H7 (cell line): Measurements from ENCODE around the gene CRLF3. TPM values are rescaled to one million over a fixed set of nuclear protein-coding genes. Genes with fewer than 3 reads are reported as not detected.
A peak's percentile ranks its signal among the peaks of the same experiment; 100 is the strongest.
"Not testable (repeated sequence)": the region's sequence is repeated elsewhere in the genome, so short reads cannot be mapped to it uniquely, and the experiment has no call there.

Source experiments
- DNase-seq: peaks from one replicate; pipeline ENCODE4 v3.0.0; 2012
- H3K27me3 ChIP-seq: 2 replicates; pipeline ENCODE4 v1.6.0; 2011; ENCODE audit warnings: mild to moderate bottlenecking, low read length; ENCODE audit not compliant: control insufficient read depth, insufficient read depth
- H3K36me3 ChIP-seq: replicated peaks from 2 replicates; pipeline ENCODE4 v1.5.1; 2011; ENCODE audit warnings: low read length; ENCODE audit not compliant: control insufficient read depth, insufficient read depth
- H3K4me3 ChIP-seq: 2 replicates; pipeline ENCODE4 v1.5.1; 2011; ENCODE audit warnings: low read depth, mild to moderate bottlenecking, control low read depth, low read length, moderate library complexity; ENCODE audit not compliant: insufficient read depth
- total RNA-seq: library from RNA; depleted of rRNA; stranded (reverse); fragments of >200 nt; shearing (Covaris generic); gene quantifications from 2 replicates; pipeline ENCODE4 v1.2.3, GENCODE V29; 2014

CRLF3 gene
- total RNA-seq, 1 experiment from 2014 or later, result 18.4 TPM

- no peaks in the 10 kb centered on the region for H3K36me3 ChIP-seq
- DNase-seq, result peak; percentile 84
- H3K4me3 ChIP-seq, result peak overlapping the region; percentile 86
- H3K27me3 ChIP-seq, result no peaks in the 10 kb centered on the region
Measured at GRCh38 chr17:30824002-30824355, 513 bp downstream of the CRLF3 start.

- Histone ChIP-seq H3K27me3 (no peaks in the 10 kb centered on the region), H3K36me3 (no peaks in the 10 kb centered on the region), H3K4me3 (peak overlapping the region; percentile 86)
- DNase-seq, result no peak
Measured at GRCh38 chr17:30823421-30823820, 1.1 kb downstream of the CRLF3 start.

GRCh38 chr17:30822919-30823318, 1.6 kb downstream of the CRLF3 start:
- H3K27me3 ChIP-seq, H3K36me3 ChIP-seq, H3K4me3 ChIP-seq, DNase-seq: not testable (repeated sequence)

- DNase-seq, result no peak
- Histone ChIP-seq H3K4me3 (no peak overlapping the region), H3K27me3 (no peaks in the 10 kb centered on the region), H3K36me3 (no peaks in the 10 kb centered on the region)
Measured at GRCh38 chr17:30821871-30822723, 2.4 kb downstream of the CRLF3 start.

GRCh38 chr17:30819971-30820705, 4.4 kb downstream of the CRLF3 start:
- DNase-seq, result no peak
- H3K36me3 ChIP-seq, result no peaks in the 10 kb centered on the region
- H3K4me3 ChIP-seq, result no peak overlapping the region
- H3K27me3 ChIP-seq, result no peaks in the 10 kb centered on the region

- H3K4me3 ChIP-seq, result no peak overlapping the region
- H3K36me3 ChIP-seq, result no peaks in the 10 kb centered on the region
- H3K27me3 ChIP-seq, result no peaks in the 10 kb centered on the region
- DNase-seq, result no peak
Measured at GRCh38 chr17:30816165-30816564, 8.3 kb downstream of the CRLF3 start.

- not testable (repeated sequence) for DNase-seq, H3K27me3 ChIP-seq, H3K4me3 ChIP-seq, H3K36me3 ChIP-seq
Measured at GRCh38 chr17:30814860-30815259, 9.6 kb downstream of the CRLF3 start.

- DNase-seq, H3K27me3 ChIP-seq, H3K4me3 ChIP-seq, H3K36me3 ChIP-seq: not testable (repeated sequence)
Measured at GRCh38 chr17:30814236-30814635, 10.3 kb downstream of the CRLF3 start.

- Histone ChIP-seq H3K27me3 (no peaks in the 10 kb centered on the region), H3K36me3 (no peaks in the 10 kb centered on the region), H3K4me3 (no peak overlapping the region)
- DNase-seq, result no peak
Measured at GRCh38 chr17:30812218-30813177, 12.0 kb downstream of the CRLF3 start.

GRCh38 chr17:30809867-30810266, 14.6 kb downstream of the CRLF3 start:
- Histone ChIP-seq H3K27me3 (no peaks in the 10 kb centered on the region), H3K4me3 (no peak overlapping the region)
- DNase-seq, result no peak

GRCh38 chr17:30808785-30809286, 15.7 kb downstream of the CRLF3 start:
- DNase-seq, result no peak
- H3K36me3 ChIP-seq, result peaks cover under 1% of the 10 kb centered on the region; the same call in 1 of the 2 replicates
- no peak overlapping the region for H3K4me3 ChIP-seq
- H3K27me3 ChIP-seq, result no peaks in the 10 kb centered on the region

More at GRCh38 chr17:30809867-30810266, 14.6 kb downstream of the CRLF3 start:
- no peaks in the 10 kb centered on the region for H3K36me3 ChIP-seq

GRCh38 chr17:30807896-30808295, 16.6 kb downstream of the CRLF3 start:
- Histone ChIP-seq H3K36me3 (peaks cover 2% of the 10 kb centered on the region; the same call in 1 of the 2 replicates), H3K4me3 (no peak overlapping the region), H3K27me3 (no peaks in the 10 kb centered on the region)
- DNase-seq, result no peak

- DNase-seq, result no peak
- Histone ChIP-seq H3K27me3 (no peaks in the 10 kb centered on the region), H3K4me3 (no peak overlapping the region), H3K36me3 (peaks cover 8% of the 10 kb centered on the region)
Measured at GRCh38 chr17:30805944-30806456, 18.5 kb downstream of the CRLF3 start.

GRCh38 chr17:30801671-30802070, 22.8 kb downstream of the CRLF3 start:
- Histone ChIP-seq H3K36me3 (peaks cover 11% of the 10 kb centered on the region), H3K27me3 (no peaks in the 10 kb centered on the region), H3K4me3 (no peak overlapping the region)
- no peak for DNase-seq
